Muscle of leg (tissue), 11 donors: ENCODE data around the gene COL4A1. TPM values are rescaled to one million over a fixed set of nuclear protein-coding genes. Genes with fewer than 3 reads are reported as not detected.

ENCODE experiments used
- DNase-seq: peaks from one replicate; pipeline ENCODE4 v3.0.0; 2013
- H3K27ac ChIP-seq: one replicate; pipeline ENCODE4 v1.5.1; 2013; ENCODE audit warnings: mild to moderate bottlenecking, low read length, control low read depth
- H3K27me3 ChIP-seq: one replicate; pipeline ENCODE4 v1.6.1; 2013; ENCODE audit warnings: low read length; ENCODE audit not compliant: control insufficient read depth, insufficient read depth
- H3K36me3 ChIP-seq: one replicate; pipeline ENCODE4 v1.6.1; 2013; ENCODE audit warnings: low read length; ENCODE audit not compliant: control insufficient read depth, insufficient read depth
- H3K4me1 ChIP-seq: one replicate; pipeline ENCODE4 v1.6.1; 2013; ENCODE audit warnings: low read length; ENCODE audit not compliant: control insufficient read depth, insufficient read depth
- H3K4me3 ChIP-seq: one replicate; pipeline ENCODE4 v1.5.1; 2013; ENCODE audit warnings: low read length, control low read depth
- H3K9me3 ChIP-seq: replicated peaks from 2 replicates; pipeline ENCODE4 v1.6.1; 2013; ENCODE audit warnings: low read depth, low read length; ENCODE audit not compliant: control insufficient read depth
- WGBS: methylation state at CpG from one replicate; pipeline ENCODE4 v1.1.5; 2013; ENCODE audit warnings: missing lambda C conversion rate; ENCODE audit not compliant: insufficient coverage; 5-methylcytosine and 5-hydroxymethylcytosine counted together
- polyA plus RNA-seq, 8 donors: library from polyadenylated mRNA; unstranded; fragments of 120-200 nt; gene quantifications; one replicate each; pipeline versions ENCODE4 v1.2.1 to v1.2.3, GENCODE V29; 2013; ENCODE audit warnings: inconsistent platforms in 1 of 8, low replicate concordance in 1 of 8; ENCODE audit not compliant: insufficient read length in 8 of 8, insufficient read depth in 1 of 8
- total RNA-seq: library from RNA; stranded (reverse); fragments of 120-200 nt; gene quantifications from one replicate; pipeline ENCODE4 v1.2.4, GENCODE V29; 2013

COL4A1 gene
- total and polyA plus RNA-seq, 9 donors = 583 to 861 (median 730) TPM

DNA sequence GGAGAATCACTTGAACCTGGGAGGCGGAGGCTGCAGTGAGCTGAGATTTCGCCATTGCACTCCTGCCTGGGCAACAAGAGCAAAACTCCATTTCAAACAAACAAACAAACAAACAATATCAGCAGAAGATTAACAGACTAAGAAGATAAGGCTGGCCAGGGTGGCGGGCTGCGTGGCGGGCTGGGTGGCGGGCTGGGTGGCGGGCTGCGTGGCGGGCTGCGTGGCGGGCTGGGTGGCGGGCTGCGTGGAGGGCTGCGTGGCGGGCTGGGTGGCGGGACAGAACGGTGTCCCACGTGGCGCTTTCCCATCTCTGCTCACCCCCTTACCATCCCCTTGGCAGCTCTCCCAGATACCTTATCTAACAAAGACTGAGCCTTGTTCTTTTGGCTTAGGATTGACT lies 196.2 kb downstream of the COL4A1 start:
- WGBS = over 99% methylated on average over 17 of the region's 19 CpGs
- Histone ChIP-seq H3K36me3 (no peaks in the 10 kb centered on the region), H3K27ac (no peak overlapping the region), H3K4me1 (peaks cover 19% of the 10 kb centered on the region), H3K4me3 (no peak overlapping the region), H3K27me3 (peaks cover 7% of the 10 kb centered on the region), H3K9me3 (no peaks in the 10 kb centered on the region)
- no peak for DNase-seq

DNA sequence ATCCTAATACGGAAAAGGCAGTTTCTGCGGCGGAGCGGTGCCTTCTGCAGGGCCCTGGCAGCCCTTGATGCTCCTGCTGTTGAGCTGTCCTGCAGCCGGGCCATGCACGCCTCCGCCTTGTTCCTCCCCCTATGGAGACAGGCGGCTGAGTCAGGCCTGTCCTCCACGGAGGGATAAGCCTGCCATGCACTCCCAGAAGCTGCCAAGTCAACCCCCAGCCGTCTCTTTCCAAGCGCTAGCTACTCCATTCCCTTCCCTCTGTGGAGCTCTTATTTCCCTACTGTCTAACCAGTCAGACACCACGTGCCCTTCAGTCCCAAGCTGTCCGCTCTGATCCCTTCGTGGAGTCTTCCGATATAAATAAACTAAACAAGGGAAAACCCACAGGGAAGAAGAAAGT lies 197.0 kb downstream of the COL4A1 start:
- no peaks in the 10 kb centered on the region for H3K9me3 ChIP-seq
- H3K4me3 ChIP-seq = no peak overlapping the region
- WGBS = 8% methylated on average over 11 of the region's 15 CpGs
- peaks cover 5% of the 10 kb centered on the region for H3K27me3 ChIP-seq
- H3K4me1 ChIP-seq = peaks cover 19% of the 10 kb centered on the region
- H3K36me3 ChIP-seq = no peaks in the 10 kb centered on the region
- peak overlapping the region; percentile 29 for H3K27ac ChIP-seq
- DNase-seq = peak; percentile 81

DNA sequence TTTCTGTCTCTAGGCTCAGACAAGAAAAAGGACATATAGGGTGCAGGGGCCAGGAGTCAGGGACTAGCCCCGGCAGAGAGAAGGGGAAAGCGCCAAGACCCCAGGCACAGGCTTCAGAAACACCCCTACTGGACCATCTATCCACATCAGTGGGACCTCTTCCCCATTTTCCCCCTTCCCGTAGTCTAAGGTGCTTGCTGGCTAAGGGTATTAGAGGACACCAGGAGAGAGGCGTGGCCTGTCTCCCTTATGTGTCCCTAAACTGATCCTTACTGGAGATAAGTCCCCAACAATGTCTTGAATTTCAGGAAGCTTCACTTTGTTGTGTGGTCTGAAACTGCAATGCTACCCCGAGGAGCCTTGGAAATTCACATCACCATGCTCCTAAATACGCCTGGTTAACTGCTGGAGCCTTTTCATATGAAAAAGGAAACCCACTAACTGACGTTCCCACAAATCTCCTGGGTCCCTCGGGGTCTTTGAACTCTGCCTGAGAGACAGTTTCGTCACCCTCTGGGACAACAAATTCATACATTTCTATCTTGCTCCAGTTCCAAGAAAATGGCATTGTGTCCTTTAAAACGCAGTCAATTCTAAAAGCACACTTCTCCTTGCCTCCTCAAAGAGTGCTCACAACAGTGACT lies 197.7 kb downstream of the COL4A1 start:
- WGBS = 42% methylated on average over 6 of the region's 10 CpGs
- H3K4me3 ChIP-seq = no peak overlapping the region

GRCh38 chr13:110108348-110109139 lies 198.4 kb downstream of the COL4A1 start:
- H3K4me1 ChIP-seq = peaks cover 19% of the 10 kb centered on the region
- peak; percentile 89 for DNase-seq
- H3K27ac ChIP-seq = no peak overlapping the region
- H3K4me3 ChIP-seq = no peak overlapping the region
- H3K27me3 ChIP-seq = peaks cover 1% of the 10 kb centered on the region
- H3K9me3 ChIP-seq = no peaks in the 10 kb centered on the region
- WGBS = 72% methylated on average over 6 of the region's 6 CpGs
- H3K36me3 ChIP-seq = no peaks in the 10 kb centered on the region

More for the DNA sequence above, 197.7 kb downstream of the COL4A1 start:
- DNase-seq = no peak
- Histone ChIP-seq H3K4me1 (peaks cover 19% of the 10 kb centered on the region), H3K27ac (no peak overlapping the region), H3K36me3 (no peaks in the 10 kb centered on the region), H3K9me3 (no peaks in the 10 kb centered on the region), H3K27me3 (peaks cover 5% of the 10 kb centered on the region)

DNA sequence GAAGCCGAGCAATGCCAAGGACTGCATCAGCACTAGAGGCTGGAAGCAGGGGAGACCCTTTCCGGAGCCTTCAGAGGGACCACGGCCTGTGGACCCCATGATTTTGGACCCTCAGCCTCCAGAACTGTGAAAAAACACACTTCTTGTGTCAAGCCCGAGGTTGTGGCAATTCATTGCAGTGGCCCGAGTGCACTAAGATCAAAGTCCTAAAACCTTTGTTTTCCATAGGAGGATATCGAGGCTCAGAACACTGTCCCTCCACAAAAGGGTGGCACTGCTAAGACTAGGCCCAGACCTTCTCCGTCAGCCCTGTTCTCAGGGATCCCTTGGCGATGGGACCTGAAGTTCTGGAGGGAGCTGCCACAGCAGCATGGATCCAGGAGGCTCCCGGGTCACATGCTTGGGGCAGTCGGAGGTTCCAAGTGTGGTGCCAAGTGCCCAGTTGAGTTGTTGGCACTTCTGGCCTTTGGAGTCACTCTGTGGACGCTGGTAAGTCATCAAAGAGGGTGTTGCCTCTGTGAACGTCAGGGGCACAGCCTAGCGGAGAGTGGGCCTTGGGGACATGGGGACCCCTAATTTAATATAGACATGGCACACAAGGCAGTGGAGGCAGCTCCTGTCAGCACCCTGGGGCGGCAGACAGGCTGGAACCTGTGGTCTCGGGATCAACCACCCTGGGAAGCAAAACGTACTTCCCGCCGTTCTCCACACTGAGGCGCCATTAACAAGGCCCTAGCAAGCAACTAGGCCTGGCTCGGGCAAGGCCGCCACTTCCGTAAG lies 199.2 kb downstream of the COL4A1 start:
- no peak overlapping the region for H3K4me3 ChIP-seq
- no peak overlapping the region for H3K27ac ChIP-seq
- peaks cover 19% of the 10 kb centered on the region for H3K4me1 ChIP-seq
- 92% methylated on average over 22 of the region's 22 CpGs for WGBS
- no peak for DNase-seq
- H3K27me3 ChIP-seq = no peaks in the 10 kb centered on the region
- H3K9me3 ChIP-seq = no peaks in the 10 kb centered on the region
- H3K36me3 ChIP-seq = no peaks in the 10 kb centered on the region

DNA sequence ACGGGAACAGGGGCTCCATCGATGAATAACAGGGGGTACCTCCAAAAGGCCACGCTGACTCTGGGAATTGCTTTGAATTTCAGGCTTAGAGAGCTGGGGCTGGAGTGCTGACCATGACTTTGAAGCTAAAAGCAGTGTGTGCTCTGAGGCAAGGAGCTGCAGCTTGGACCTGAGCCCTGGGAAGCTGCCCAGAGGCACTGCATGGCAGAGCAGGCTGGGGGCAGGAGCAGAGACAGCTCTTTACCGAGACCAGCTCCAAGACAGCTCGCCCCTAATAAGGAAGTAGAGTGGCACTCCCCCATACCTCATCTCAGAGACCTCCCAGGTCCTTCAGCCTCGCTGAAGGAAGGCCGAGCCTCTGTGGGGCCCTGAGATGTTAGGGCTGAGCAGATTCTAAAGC lies 200.2 kb downstream of the COL4A1 start:
- Histone ChIP-seq H3K4me3 (no peak overlapping the region), H3K4me1 (peaks cover 19% of the 10 kb centered on the region), H3K27me3 (no peaks in the 10 kb centered on the region), H3K27ac (no peak overlapping the region), H3K9me3 (peaks cover 6% of the 10 kb centered on the region), H3K36me3 (no peaks in the 10 kb centered on the region)
- DNase-seq = no peak
- WGBS = 78% methylated on average over 5 of the region's 7 CpGs

DNA sequence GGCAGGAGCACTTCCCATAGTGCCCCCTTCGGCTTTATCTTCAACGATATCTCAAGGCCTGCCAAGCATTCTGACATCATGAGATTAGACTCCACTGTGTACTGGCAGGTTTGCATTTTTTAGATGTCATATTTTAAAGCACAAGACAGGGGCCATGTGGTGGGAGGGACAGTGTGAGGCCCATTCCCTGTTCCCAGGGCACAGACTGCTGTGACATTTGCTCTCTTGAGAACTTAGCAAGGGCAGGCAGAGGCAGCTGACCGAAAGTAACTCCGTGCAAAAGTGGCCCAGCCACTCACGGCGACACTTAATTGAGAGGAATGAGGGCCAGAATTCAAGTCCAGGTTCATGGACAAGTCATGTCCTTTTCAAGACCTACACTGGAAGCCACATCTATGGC lies 201.8 kb downstream of the COL4A1 start:
- H3K4me3 ChIP-seq = no peak overlapping the region
- H3K4me1 ChIP-seq = peaks cover 17% of the 10 kb centered on the region
- no peaks in the 10 kb centered on the region for H3K27me3 ChIP-seq
- H3K36me3 ChIP-seq = no peaks in the 10 kb centered on the region
- WGBS = 85% methylated on average over 4 of the region's 6 CpGs
- H3K27ac ChIP-seq = no peak overlapping the region
- H3K9me3 ChIP-seq = peaks cover 7% of the 10 kb centered on the region
- DNase-seq = no peak

GRCh38 chr13:110103534-110103933 lies 203.4 kb downstream of the COL4A1 start:
- no peak overlapping the region for H3K4me3 ChIP-seq

GRCh38 chr13:110103026-110103425 lies 203.9 kb downstream of the COL4A1 start:
- no peak for DNase-seq

More at GRCh38 chr13:110103534-110103933, 203.4 kb downstream of the COL4A1 start:
- DNase-seq = no peak
- peaks cover 12% of the 10 kb centered on the region for H3K9me3 ChIP-seq
- H3K27me3 ChIP-seq = no peaks in the 10 kb centered on the region
- H3K4me1 ChIP-seq = peaks cover 5% of the 10 kb centered on the region
- no peak overlapping the region for H3K27ac ChIP-seq
- H3K36me3 ChIP-seq = no peaks in the 10 kb centered on the region
- WGBS = 57% methylated on average over 1 of the region's 2 CpGs

GRCh38 chr13:110102053-110102452 lies 204.9 kb downstream of the COL4A1 start:
- Histone ChIP-seq H3K4me1 (peaks cover 5% of the 10 kb centered on the region), H3K4me3 (no peak overlapping the region), H3K27me3 (no peaks in the 10 kb centered on the region), H3K9me3 (peaks cover 12% of the 10 kb centered on the region), H3K27ac (no peak overlapping the region), H3K36me3 (no peaks in the 10 kb centered on the region)
- no peak for DNase-seq
- no CpG with 5 or more reads among the region's 4 CpGs for WGBS

More at GRCh38 chr13:110103026-110103425, 203.9 kb downstream of the COL4A1 start:
- no peak overlapping the region for H3K4me3 ChIP-seq
- peaks cover 12% of the 10 kb centered on the region for H3K9me3 ChIP-seq
- 73% methylated on average over 5 of the region's 5 CpGs for WGBS
- peaks cover 5% of the 10 kb centered on the region for H3K4me1 ChIP-seq
- H3K36me3 ChIP-seq = no peaks in the 10 kb centered on the region
- no peaks in the 10 kb centered on the region for H3K27me3 ChIP-seq
- no peak overlapping the region for H3K27ac ChIP-seq
